Heart left ventricle (tissue), 13 donors: ENCODE data around the gene HNRNPC.

Source experiments
- CTCF ChIP-seq, 12 donors: fragments of 200-600 bp; sonication (generic) in 4 of 12; IDR thresholded peaks; one replicate each; pipeline versions ENCODE4 v1.5.0 to v1.8.0; 2018 to 2022; ENCODE audit warnings: antibody characterized with exemption in 12 of 12, mild to moderate bottlenecking in 5 of 12
- POLR2A ChIP-seq, 2 donors: fragments of 450-650 bp; IDR thresholded peaks; one replicate each; pipeline ENCODE4 v1.6.1; 2017; ENCODE audit warnings: antibody characterized with exemption in 2 of 2, mild to moderate bottlenecking in 2 of 2, moderate library complexity in 2 of 2
- donor health status: ischemic (EF 13 %, LVEDD 7.1; RV severe dilation, severe dysfunction).
- donor health status: DM: no; HTN: yes; CAD: no.
- donor health status: DM: no; HTN: no; CAD: no.
- donor health status: ischemic (EF 25% LVEDD 6.9; RV normal size, moderate dysfunction).
- donor health status: ischemic (EF 25% LVEDD 5.7; RV mildly dilated, moderate dysfunction).
- donor health status: ischemic (EF 35%, LVEDD 5.7; RV mildly dilated, moderate dysfunction).
- donor health status: nonischemic (EF 11% LVEDD 7.7; RV severe dilation, severe dysfunction).
- donor health status: DM: yes; HTN: yes; CAD: no.
- donor health status: PGD.
- donor health status: ischemic (EF 29% LVEDD 5.4; RV normal size, mild dysfunction).
- donor health status: nonischemic (EF 23%, LVEDD 6.1; RV moderate dilation, normal function).

- TF ChIP-seq POLR2A (IDR thresholded peaks at IDR 0.05): no peak
- TF ChIP-seq CTCF (IDR thresholded peaks at IDR 0.05): no peak
Observed at GRCh38 chr14:21248739-21249411, 20.4 kb downstream of the HNRNPC start.
